Neuronal stem cell (in vitro differentiated cells): ENCODE measurements around the gene LLPH.
A peak's percentile ranks its signal among the peaks of the same experiment; 100 is the strongest.

Experiments
- DNase-seq: peaks from one replicate; pipeline ENCODE4 v3.0.0-alpha.2; 2013; ENCODE audit warnings: low spot score
- H2AFZ ChIP-seq: one replicate; pipeline ENCODE4 v1.6.1; 2013; ENCODE audit warnings: mild to moderate bottlenecking, low read length, inconsistent platforms
- H2AK5ac ChIP-seq: 2 replicates; pipeline ENCODE4 v1.6.1; 2013; ENCODE audit warnings: low read depth, mild to moderate bottlenecking, inconsistent platforms, low read length, moderate library complexity, mixed read lengths
- H2BK120ac ChIP-seq: 2 replicates; pipeline ENCODE4 v1.6.1; 2013; ENCODE audit warnings: low read depth, mild to moderate bottlenecking, inconsistent platforms, low read length, moderate library complexity, mixed read lengths
- H2BK12ac ChIP-seq: one replicate; pipeline ENCODE4 v1.6.1; 2013; ENCODE audit warnings: low read length, inconsistent platforms
- H2BK15ac ChIP-seq: 2 replicates; pipeline ENCODE4 v1.6.1; 2013; ENCODE audit warnings: mild to moderate bottlenecking, low read length, inconsistent platforms, mixed read lengths
- H2BK5ac ChIP-seq: one replicate; pipeline ENCODE4 v1.6.1; 2013; ENCODE audit warnings: inconsistent platforms, mild to moderate bottlenecking, low read length, moderate library complexity
- H3K14ac ChIP-seq: one replicate; pipeline ENCODE4 v1.6.1; 2013; ENCODE audit warnings: low read length, inconsistent platforms
- H3K18ac ChIP-seq: 2 replicates; pipeline ENCODE4 v1.6.1; 2013; ENCODE audit warnings: low read length, inconsistent platforms
- H3K23ac ChIP-seq: 2 replicates; pipeline ENCODE4 v1.6.1; 2013; ENCODE audit warnings: low read depth, mild to moderate bottlenecking, mixed read lengths, low read length, inconsistent platforms; ENCODE audit not compliant: poor library complexity
- H3K27ac ChIP-seq: replicated peaks from 3 replicates; pipeline ENCODE4 v1.5.1; 2013; ENCODE audit warnings: low read length, inconsistent platforms
- H3K27me3 ChIP-seq, 3 experiments: 2 replicates each; pipeline ENCODE4 v1.6.1; 2013; ENCODE audit warnings: low read length in 3 of 3, mild to moderate bottlenecking in 2 of 3, inconsistent platforms in 1 of 3, low read depth in 1 of 3, mixed read lengths in 1 of 3, moderate library complexity in 1 of 3; ENCODE audit not compliant: control insufficient read depth in 3 of 3, insufficient read depth in 3 of 3
- H3K36me3 ChIP-seq, 2 donors: replicated peaks in 1 of 2; 2 replicates each; pipeline ENCODE4 v1.6.1; 2013; ENCODE audit warnings: low read length in 2 of 2; ENCODE audit not compliant: control insufficient read depth in 2 of 2, insufficient read depth in 2 of 2
- H3K4ac ChIP-seq: 2 replicates; pipeline ENCODE4 v1.6.1; 2013; ENCODE audit warnings: inconsistent platforms, mild to moderate bottlenecking, low read length, moderate library complexity
- H3K4me1 ChIP-seq, 2 donors: 1 replicate in 1 of 2; 2 replicates in 1 of 2; pipeline ENCODE4 v1.6.1; 2013; ENCODE audit warnings: low read length in 2 of 2, low read depth in 1 of 2; ENCODE audit not compliant: control insufficient read depth in 2 of 2, insufficient read depth in 1 of 2
- H3K4me2 ChIP-seq: one replicate; pipeline ENCODE4 v1.6.1; 2013; ENCODE audit warnings: mild to moderate bottlenecking, low read length, inconsistent platforms; ENCODE audit not compliant: insufficient read depth, poor library complexity, severe bottlenecking
- H3K4me3 ChIP-seq, 2 donors: 2 replicates each; pipeline ENCODE4 v1.5.1; 2013; ENCODE audit warnings: low read length in 2 of 2, mild to moderate bottlenecking in 2 of 2, inconsistent platforms in 1 of 2, moderate library complexity in 1 of 2
- H3K79me1 ChIP-seq: one replicate; pipeline ENCODE4 v1.6.1; 2013; ENCODE audit warnings: low read depth, mild to moderate bottlenecking, inconsistent platforms, low read length, moderate library complexity
- H3K9ac ChIP-seq: one replicate; pipeline ENCODE4 v1.6.1; 2013; ENCODE audit warnings: mild to moderate bottlenecking, low read depth, low read length, inconsistent platforms; ENCODE audit not compliant: poor library complexity
- H3K9me3 ChIP-seq, 2 donors: replicated peaks in 1 of 2; 2 replicates each; pipeline versions ENCODE3 to v1.6.1; 2013; ENCODE audit warnings: low read length in 2 of 2, mild to moderate bottlenecking in 2 of 2, inconsistent platforms in 1 of 2, low read depth in 1 of 2, mixed read lengths in 1 of 2, moderate library complexity in 1 of 2; ENCODE audit not compliant: control insufficient read depth in 2 of 2, insufficient read depth in 1 of 2
- H4K8ac ChIP-seq: one replicate; pipeline ENCODE4 v1.6.1; 2013; ENCODE audit warnings: low read depth, mild to moderate bottlenecking, inconsistent platforms, low read length, moderate library complexity
- H4K91ac ChIP-seq: one replicate; pipeline ENCODE4 v1.6.1; 2013; ENCODE audit warnings: low read length, low read depth, mild to moderate bottlenecking, inconsistent platforms; ENCODE audit not compliant: poor library complexity
- WGBS, 2 donors: extraction: QIAGEN DNeasy Blood & Tissue Kit; methylation state at CpG; one replicate each; pipeline ENCODE4 v1.1.7; 2013; ENCODE audit warnings: missing lambda C conversion rate in 2 of 2, mixed read lengths in 1 of 2; ENCODE audit not compliant: insufficient read length in 2 of 2, insufficient replicate concordance in 1 of 2; ENCODE audit errors: extremely low coverage in 2 of 2; 5-methylcytosine and 5-hydroxymethylcytosine counted together

Gene LLPH

GRCh38 chr12:66137937-66138336 lies 7.4 kb upstream of the LLPH start:
- Histone ChIP-seq H3K27me3 (peaks cover 0 to 3% (median 0%) of the 10 kb centered on the region in 3 experiments), H3K14ac (no peak overlapping the region), H4K91ac (no peak overlapping the region), H2BK15ac (no peak overlapping the region), H3K4me1 (no peaks in the 10 kb centered on the region), H3K9ac (no peak overlapping the region), H2BK12ac (no peak overlapping the region), H3K79me1 (no peaks in the 10 kb centered on the region), H2AFZ (no peak overlapping the region), H2BK120ac (no peak overlapping the region), H3K9me3 (peaks cover 4 to 53% of the 10 kb centered on the region in 2 donors), H2AK5ac (no peak overlapping the region), H4K8ac (no peak overlapping the region), H3K4me2 (no peak overlapping the region), H3K18ac (no peak overlapping the region), H3K27ac (no peak overlapping the region), H2BK5ac (no peak overlapping the region), H3K36me3 (peaks cover 9 to 32% of the 10 kb centered on the region in 2 donors), H3K4me3 (no peak overlapping the region), H3K4ac (no peak overlapping the region), H3K23ac (no peak overlapping the region)
- WGBS, 2 donors = no CpG with 5 or more reads among the region's 3 CpGs
- DNase-seq = no peak

- peaks cover 0 to 40% of the 10 kb centered on the region in 2 donors for H3K36me3 ChIP-seq
- no peak overlapping the region for H3K4me3 ChIP-seq
- H2BK120ac ChIP-seq = no peak overlapping the region
- peaks cover 0 to 13% of the 10 kb centered on the region in 2 donors for H3K9me3 ChIP-seq
- no peaks in the 10 kb centered on the region for H3K79me1 ChIP-seq
- no peak overlapping the region for H3K4me2 ChIP-seq
- H3K18ac ChIP-seq = no peak overlapping the region
- no peak overlapping the region for H3K23ac ChIP-seq
- H2AFZ ChIP-seq = no peak overlapping the region
- H4K91ac ChIP-seq = no peak overlapping the region
- H2BK15ac ChIP-seq = no peak overlapping the region
- H2BK12ac ChIP-seq = no peak overlapping the region
- no peak overlapping the region for H3K14ac ChIP-seq
- no peaks in the 10 kb centered on the region for H3K27me3 ChIP-seq
- no peak overlapping the region for H2AK5ac ChIP-seq
- peaks cover 3 to 6% of the 10 kb centered on the region in 2 donors for H3K4me1 ChIP-seq
- H2BK5ac ChIP-seq = no peak overlapping the region
- no peak overlapping the region for H3K9ac ChIP-seq
- H3K4ac ChIP-seq = no peak overlapping the region
- H4K8ac ChIP-seq = no peak overlapping the region
- no peak for DNase-seq
- H3K27ac ChIP-seq = no peak overlapping the region
These were observed 1.9 kb upstream of the LLPH start for GRCh38 chr12:66132408-66132807.

- Histone ChIP-seq H4K91ac (no peak overlapping the region), H2AK5ac (no peak overlapping the region), H3K9ac (no peak overlapping the region), H3K4me3 (peak overlapping the region; percentile 87 to 92), H3K79me1 (no peaks in the 10 kb centered on the region), H3K14ac (no peak overlapping the region), H2BK12ac (no peak overlapping the region), H4K8ac (no peak overlapping the region), H3K23ac (no peak overlapping the region), H3K9me3 (peaks cover 0 to 7% of the 10 kb centered on the region in 2 donors), H2BK15ac (no peak overlapping the region), H3K4me1 (peaks cover 3 to 6% of the 10 kb centered on the region in 2 donors), H3K18ac (no peak overlapping the region), H2AFZ (peak overlapping the region; percentile 94), H3K27me3 (no peaks in the 10 kb centered on the region), H3K36me3 (peaks cover 0 to 43% of the 10 kb centered on the region in 2 donors), H2BK120ac (no peak overlapping the region), H2BK5ac (no peak overlapping the region), H3K27ac (no peak overlapping the region), H3K4ac (no peak overlapping the region), H3K4me2 (peak overlapping the region; percentile 52)
- no CpG with 5 or more reads among the region's 11 CpGs for WGBS, 2 donors
- no peak for DNase-seq
These were observed 628 bp upstream of the LLPH start for GRCh38 chr12:66131067-66131688.

- H3K9me3 ChIP-seq = peaks cover 0 to 5% of the 10 kb centered on the region in 2 donors
These were observed 650 bp downstream of the LLPH start for GRCh38 chr12:66129934-66130266.

More at GRCh38 chr12:66129934-66130266, 650 bp downstream of the LLPH start:
- Histone ChIP-seq H2BK120ac (no peak overlapping the region), H3K9ac (no peak overlapping the region), H4K91ac (no peak overlapping the region), H2BK5ac (no peak overlapping the region), H3K4me3 (peak overlapping the region; percentile 87 to 92), H3K23ac (no peak overlapping the region), H2AFZ (peak overlapping the region; percentile 94), H3K4me2 (peak overlapping the region; percentile 63), H2AK5ac (no peak overlapping the region), H3K4me1 (peaks cover 3 to 6% of the 10 kb centered on the region in 2 donors), H2BK12ac (no peak overlapping the region), H3K36me3 (peaks cover 0 to 52% of the 10 kb centered on the region in 2 donors), H3K79me1 (no peaks in the 10 kb centered on the region), H3K4ac (no peak overlapping the region), H3K18ac (no peak overlapping the region), H3K14ac (no peak overlapping the region), H3K27ac (no peak overlapping the region), H2BK15ac (no peak overlapping the region), H4K8ac (no peak overlapping the region), H3K27me3 (no peaks in the 10 kb centered on the region)
- WGBS, 2 donors = no CpG with 5 or more reads among the region's 8 CpGs
- no peak for DNase-seq
